ENCODE results near the gene GAN.

Gene GAN

GRCh38 chr16:81358860-81359259 is 44.1 kb downstream of the GAN start:
- no peak for DNase-seq

GRCh38 chr16:81360135-81360534 is 45.4 kb downstream of the GAN start:
- DNase-seq: no peak

GRCh38 chr16:81365731-81366130 is 51.0 kb downstream of the GAN start:
- DNase-seq: no peak

GRCh38 chr16:81366316-81366932 is 51.7 kb downstream of the GAN start:
- DNase-seq: peak; percentile 39 to 58

- DNase-seq: no peak
These were observed 53.1 kb downstream of the GAN start for GRCh38 chr16:81367821-81368220.

GRCh38 chr16:81369888-81370504 is 55.2 kb downstream of the GAN start:
- no peak for DNase-seq

GRCh38 chr16:81371106-81371505 is 56.3 kb downstream of the GAN start:
- no peak for DNase-seq

GRCh38 chr16:81374550-81374949 is 59.8 kb downstream of the GAN start:
- no peak for DNase-seq

- no peak for DNase-seq
These were observed 62.1 kb downstream of the GAN start for GRCh38 chr16:81376880-81377279.

- no peak for DNase-seq
These were observed 63.3 kb downstream of the GAN start for GRCh38 chr16:81378049-81378448.

GRCh38 chr16:81380932-81381331 is 66.2 kb downstream of the GAN start:
- no peak for DNase-seq

GRCh38 chr16:81384006-81384405 is 69.2 kb downstream of the GAN start:
- DNase-seq: no peak

- DNase-seq: no peak
These were observed 70.4 kb downstream of the GAN start for GRCh38 chr16:81385031-81385756.

- DNase-seq: no peak
These were observed 73.6 kb downstream of the GAN start for GRCh38 chr16:81388357-81388756.

- no peak for DNase-seq
These were observed 76.1 kb downstream of the GAN start for GRCh38 chr16:81390840-81391239.

GRCh38 chr16:81392011-81392410 is 77.2 kb downstream of the GAN start:
- DNase-seq: no peak

- no peak for DNase-seq
These were observed 79.7 kb downstream of the GAN start for GRCh38 chr16:81394416-81394815.

GRCh38 chr16:81394966-81395655 is 80.3 kb downstream of the GAN start:
- no peak for DNase-seq

- DNase-seq: no peak
These were observed 82.5 kb downstream of the GAN start for GRCh38 chr16:81397058-81397878.

- no peak for DNase-seq
These were observed 83.2 kb downstream of the GAN start for GRCh38 chr16:81397879-81398520.

- no peak for DNase-seq
These were observed 85.1 kb downstream of the GAN start for GRCh38 chr16:81399909-81400308.
